Measurements from ENCODE around the gene IGDCC3.
A peak's percentile ranks its signal among the peaks of the same experiment; 100 is the strongest.

Gene IGDCC3

DNA sequence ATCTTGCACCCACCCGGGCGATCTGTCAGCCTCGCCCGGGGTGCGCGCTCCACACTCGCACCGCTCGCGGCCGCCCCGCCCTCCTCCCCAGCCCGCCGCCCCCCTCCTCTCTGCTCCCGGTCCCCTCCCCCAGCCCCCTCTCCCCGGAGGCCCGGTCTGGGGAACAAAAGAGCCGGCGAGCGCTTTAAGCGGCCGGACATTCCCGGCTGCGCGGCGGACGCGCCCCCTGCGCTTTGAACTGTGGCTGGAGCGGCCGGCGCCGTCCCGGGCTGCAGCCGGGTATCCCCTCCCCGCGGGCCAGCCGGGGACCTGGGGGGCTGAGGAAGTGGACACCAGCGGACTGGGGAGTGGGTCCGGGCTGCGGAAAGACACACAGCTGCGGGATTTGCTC lies at the start of gene IGDCC3:
IGDCC3 (minus strand) TSS at position 27 of the 391 bp plus-strand sequence. CDS start 214 bp downstream, outside the sequence.
- no peak for DNase-seq

- DNase-seq = no peak
These were observed 48.5 kb upstream of the IGDCC3 start for GRCh38 chr15:65426216-65426853.

- DNase-seq = no peak
These were observed 46.9 kb upstream of the IGDCC3 start for GRCh38 chr15:65424683-65425082.

GRCh38 chr15:65423976-65424679 lies 46.3 kb upstream of the IGDCC3 start:
- no peak for DNase-seq

- no peak for DNase-seq
These were observed 45.6 kb upstream of the IGDCC3 start for GRCh38 chr15:65423150-65423975.

GRCh38 chr15:65421360-65422215 lies 43.8 kb upstream of the IGDCC3 start:
- DNase-seq = peak; percentile 37

GRCh38 chr15:65420975-65421359 lies 43.2 kb upstream of the IGDCC3 start:
- no peak for DNase-seq

GRCh38 chr15:65418596-65418995 lies 40.8 kb upstream of the IGDCC3 start:
- DNase-seq = no peak

- no peak for DNase-seq
These were observed 39.1 kb upstream of the IGDCC3 start for GRCh38 chr15:65416845-65417416.

DNA sequence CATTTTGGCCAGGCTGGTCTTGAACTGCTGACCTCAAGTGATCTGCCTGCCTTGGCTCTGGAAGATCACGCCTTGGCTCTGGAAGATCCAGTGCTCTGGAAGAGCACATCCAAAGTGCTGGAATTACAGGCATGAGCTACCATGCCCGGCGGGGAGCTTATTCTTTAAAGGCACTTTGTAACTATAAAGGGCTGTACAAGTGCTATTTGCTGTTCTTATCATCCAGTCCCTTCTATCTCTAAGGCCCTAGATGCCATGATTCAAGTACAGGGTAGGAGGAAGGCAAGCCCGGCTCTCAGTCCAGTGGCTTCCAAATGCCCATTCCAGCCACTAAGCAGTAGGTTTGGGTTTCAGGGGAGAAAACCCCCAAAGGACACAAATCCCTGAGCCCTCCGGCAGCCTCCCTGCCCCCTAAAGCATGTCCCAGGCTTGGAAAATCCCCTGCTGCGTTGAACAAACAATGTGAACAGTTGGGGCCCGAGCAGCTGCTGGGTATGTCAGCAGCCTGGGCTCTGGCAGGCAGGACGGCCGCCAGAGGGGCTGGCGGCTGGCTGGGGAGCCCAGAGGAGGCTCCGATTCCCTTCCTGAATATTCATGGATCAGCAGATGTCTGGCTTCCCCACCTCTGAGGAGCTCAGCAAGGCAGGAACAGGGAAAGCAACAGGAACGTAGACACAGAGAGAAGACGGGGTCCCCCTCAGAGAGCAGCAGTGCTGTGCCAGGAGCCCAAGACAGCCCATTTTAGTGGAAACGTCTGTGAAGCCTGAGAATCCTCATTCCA lies 37.2 kb upstream of the IGDCC3 start:
- no peak for DNase-seq

GRCh38 chr15:65413760-65414144 lies 36.0 kb upstream of the IGDCC3 start:
- no peak for DNase-seq

GRCh38 chr15:65413051-65413759 lies 35.4 kb upstream of the IGDCC3 start:
- DNase-seq = no peak

DNA sequence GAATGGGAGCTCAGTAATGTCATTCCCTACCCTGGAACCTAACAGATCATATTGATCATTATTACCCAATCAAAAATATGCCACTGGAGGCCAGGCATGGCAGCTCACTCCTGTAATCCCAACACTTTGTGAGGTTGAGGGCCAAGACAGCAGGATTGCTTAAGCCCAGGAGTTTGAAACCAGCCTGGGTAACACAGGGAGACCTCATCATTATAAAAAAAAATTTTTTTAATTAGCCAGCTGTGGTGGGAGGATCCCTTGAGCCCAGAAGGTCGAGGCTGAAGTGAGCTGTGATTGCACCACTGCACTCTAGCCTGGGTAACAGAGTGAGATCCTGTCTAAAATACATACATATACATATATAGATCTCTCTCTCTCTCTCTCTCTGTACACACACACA lies 34.8 kb upstream of the IGDCC3 start:
- no peak for DNase-seq

- no peak for DNase-seq
These were observed 33.8 kb upstream of the IGDCC3 start for GRCh38 chr15:65411465-65412071.

- no peak for DNase-seq
These were observed 33.2 kb upstream of the IGDCC3 start for GRCh38 chr15:65410972-65411371.

GRCh38 chr15:65410036-65410435 lies 32.2 kb upstream of the IGDCC3 start:
- no peak for DNase-seq

- peak; percentile 75 for DNase-seq
These were observed 31.3 kb upstream of the IGDCC3 start for GRCh38 chr15:65409036-65409631.

- no peak for DNase-seq
These were observed 30.7 kb upstream of the IGDCC3 start for GRCh38 chr15:65408324-65409035.

GRCh38 chr15:65406424-65407000 lies 28.7 kb upstream of the IGDCC3 start:
- no peak for DNase-seq
